ENCODE data around the gene AMFR. TPM values are rescaled to one million over a fixed set of nuclear protein-coding genes. Genes with fewer than 3 reads are reported as not detected.

AMFR gene
- total RNA-seq, 1 experiment from 2014 or later: 25.6 TPM

- Histone ChIP-seq H3K79me1 (ENCODE audit: insufficient read depth, low read depth, low read length, poor library complexity, severe bottlenecking) (no peaks in the 10 kb centered on the region), H2BK120ac (ENCODE audit: low read depth, low read length, poor library complexity, severe bottlenecking) (no peak overlapping the region), H3K23me2 (ENCODE audit: insufficient read length, low read depth, low read length, poor library complexity, severe bottlenecking) (no peaks in the 10 kb centered on the region), H3K4me2 (ENCODE audit: insufficient read depth, insufficient read length, low read length) (no peak overlapping the region), H3K9me3 (ENCODE audit: control insufficient read depth, low read depth, low read length) (no peaks in the 10 kb centered on the region), H3K4me1 (ENCODE audit: insufficient read depth, low read length) (no peaks in the 10 kb centered on the region), H2AK5ac (ENCODE audit: insufficient read length, low read length) (no peak overlapping the region), H3K27me3 (ENCODE audit: insufficient read depth, low read length) (no peaks in the 10 kb centered on the region), H2BK12ac (ENCODE audit: insufficient read length, low read depth, low read length) (no peak overlapping the region), H2AFZ (ENCODE audit: low read length) (no peak overlapping the region), H3K14ac (ENCODE audit: insufficient read depth, low read length) (no peak overlapping the region), H3K79me2 (ENCODE audit: insufficient read depth, low read length) (no peaks in the 10 kb centered on the region), H4K8ac (replicated peaks; ENCODE audit: insufficient read length, low read depth, low read length) (no peak overlapping the region), H3T11ph (ENCODE audit: low read length) (no peak overlapping the region), H2BK20ac (ENCODE audit: low read depth, low read length, poor library complexity, severe bottlenecking) (no peak overlapping the region), H3K27ac (ENCODE audit: insufficient read length, low read depth, low read length) (no peak overlapping the region), H4K20me1 (ENCODE audit: control insufficient read depth, insufficient read depth, insufficient read length) (no peaks in the 10 kb centered on the region), H3K4ac (ENCODE audit: low read depth, low read length) (no peak overlapping the region), H3K9ac (ENCODE audit: extremely low read depth, insufficient read length, low read length) (no peak overlapping the region), H3K23ac (ENCODE audit: insufficient read length, low read depth, low read length) (no peak overlapping the region), H2BK15ac (ENCODE audit: low read depth, low read length) (no peak overlapping the region), H4K91ac (ENCODE audit: insufficient read length, low read depth, low read length) (peak overlapping the region; percentile 57), H2BK5ac (ENCODE audit: insufficient read length, low read length) (no peak overlapping the region), H3K18ac (ENCODE audit: insufficient read length, low read depth, low read length) (no peak overlapping the region), H4K5ac (ENCODE audit: insufficient read length, low read depth, low read length) (no peak overlapping the region), H3K56ac (ENCODE audit: insufficient read length, low read depth, low read length) (no peak overlapping the region)
- no peak overlapping the region; a peak in 1 of 5 replicates for H3K4me3 Mint-ChIP-seq
- no CpG with 5 or more reads among the region's 6 CpGs for WGBS (ENCODE audit: extremely low coverage, insufficient read length, low lambda C conversion rate)
- H3K36me3 Mint-ChIP-seq (ENCODE audit: insufficient read depth in 1 of 3, low read depth in 3 of 3): peaks cover 5 to 11% (median 9%) of the 10 kb centered on the region in 3 experiments; a peak in 5 of 7 replicates
- no peaks in the 10 kb centered on the region for H3K9me3 Mint-ChIP-seq
- peak overlapping the region in 2 of 3 experiments; percentile 15 to 40; a peak in 2 of 7 replicates for H3K27ac Mint-ChIP-seq
- peaks cover 3 to 7% of the 10 kb centered on the region in 2 experiments for H3K4me1 Mint-ChIP-seq
- TF ChIP-seq, protein P1, sequence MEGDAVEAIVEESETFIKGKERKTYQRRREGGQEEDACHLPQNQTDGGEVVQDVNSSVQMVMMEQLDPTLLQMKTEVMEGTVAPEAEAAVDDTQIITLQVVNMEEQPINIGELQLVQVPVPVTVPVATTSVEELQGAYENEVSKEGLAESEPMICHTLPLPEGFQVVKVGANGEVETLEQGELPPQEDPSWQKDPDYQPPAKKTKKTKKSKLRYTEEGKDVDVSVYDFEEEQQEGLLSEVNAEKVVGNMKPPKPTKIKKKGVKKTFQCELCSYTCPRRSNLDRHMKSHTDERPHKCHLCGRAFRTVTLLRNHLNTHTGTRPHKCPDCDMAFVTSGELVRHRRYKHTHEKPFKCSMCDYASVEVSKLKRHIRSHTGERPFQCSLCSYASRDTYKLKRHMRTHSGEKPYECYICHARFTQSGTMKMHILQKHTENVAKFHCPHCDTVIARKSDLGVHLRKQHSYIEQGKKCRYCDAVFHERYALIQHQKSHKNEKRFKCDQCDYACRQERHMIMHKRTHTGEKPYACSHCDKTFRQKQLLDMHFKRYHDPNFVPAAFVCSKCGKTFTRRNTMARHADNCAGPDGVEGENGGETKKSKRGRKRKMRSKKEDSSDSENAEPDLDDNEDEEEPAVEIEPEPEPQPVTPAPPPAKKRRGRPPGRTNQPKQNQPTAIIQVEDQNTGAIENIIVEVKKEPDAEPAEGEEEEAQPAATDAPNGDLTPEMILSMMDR (conservative IDR thresholded peaks at IDR 0.05): no peak
- no peaks in the 10 kb centered on the region for H3K27me3 Mint-ChIP-seq (ENCODE audit: low read depth)
- DNase-seq: no peak
Observed at GRCh38 chr16:56370875-56371659, 54.3 kb downstream of the AMFR start.
